ENCODE data around the gene RPS29. TPM values are rescaled to one million over a fixed set of nuclear protein-coding genes. Genes with fewer than 3 reads are reported as not detected.
"Not testable (repeated sequence)": the region's sequence is repeated elsewhere in the genome, so short reads cannot be mapped to it uniquely, and the experiment has no call there.

Gene RPS29
- total and polyA plus RNA-seq, 12 donors: 922 to 6,627 (median 1,416) TPM

GRCh38 chr14:49619730-49620129 lies 33.5 kb upstream of the RPS29 start:
- Histone ChIP-seq H3K4me3 (peak overlapping the region; percentile 65 to 92 (median 72)), H3K27ac (peak overlapping the region; percentile 91 to 97 (median 93)), H3K9me3 (replicated peaks in 1 of 3) (no peaks in the 10 kb centered on the region), H3K36me3 (replicated peaks in 1 of 2) (peaks cover 0 to 15% of the 10 kb centered on the region in 2 donors), H3K27me3 (no peaks in the 10 kb centered on the region), H3K4me1 (replicated peaks in 1 of 2) (peaks cover 18 to 53% of the 10 kb centered on the region in 2 donors)
- TF ChIP-seq POLR2A (IDR thresholded peaks at IDR 0.05): no peak
- TF ChIP-seq CTCF (IDR thresholded peaks at IDR 0.05): no peak
- DNase-seq: no peak
- 0 to 1% (median 1%) methylated on average over 11 of the region's 11 CpGs for WGBS, 4 donors
- intact Hi-C loops (cut with DNase I): no loop called here

GRCh38 chr14:49619273-49619672 lies 33.1 kb upstream of the RPS29 start:
- Histone ChIP-seq H3K4me3 (peak overlapping the region in 2 of 4 donors; percentile 65 to 70), H3K27ac (peak overlapping the region in 1 of 5 donors; percentile 97), H3K4me1 (replicated peaks in 1 of 2) (peaks cover 18 to 50% of the 10 kb centered on the region in 2 donors), H3K36me3 (replicated peaks in 1 of 2) (peaks cover 0 to 15% of the 10 kb centered on the region in 2 donors)
- intact Hi-C loops (cut with DNase I); DNase-seq; H3K27me3 ChIP-seq; H3K9me3 ChIP-seq (replicated peaks in 1 of 3): not testable (repeated sequence)
- WGBS, 4 donors: 54 to 69% (median 60%) methylated on average over 14 to 19 of the region's 19 CpGs

GRCh38 chr14:49617852-49618519 lies 31.8 kb upstream of the RPS29 start:
- no peak for DNase-seq
- H3K27ac ChIP-seq: no peak overlapping the region
- H3K27me3 ChIP-seq: no peaks in the 10 kb centered on the region
- WGBS, 4 donors: 81 to 88% (median 83%) methylated on average over 6 of the region's 6 CpGs
- H3K4me3 ChIP-seq: no peak overlapping the region
- no peaks in the 10 kb centered on the region for H3K9me3 ChIP-seq (replicated peaks in 1 of 3)
- intact Hi-C loops (cut with DNase I): no loop called here
- TF ChIP-seq POLR2A (IDR thresholded peaks at IDR 0.05): no peak
- TF ChIP-seq CTCF (IDR thresholded peaks at IDR 0.05): no peak
- peaks cover 0 to 15% of the 10 kb centered on the region in 2 donors for H3K36me3 ChIP-seq (replicated peaks in 1 of 2)
- peaks cover 18 to 37% of the 10 kb centered on the region in 2 donors for H3K4me1 ChIP-seq (replicated peaks in 1 of 2)

DNA sequence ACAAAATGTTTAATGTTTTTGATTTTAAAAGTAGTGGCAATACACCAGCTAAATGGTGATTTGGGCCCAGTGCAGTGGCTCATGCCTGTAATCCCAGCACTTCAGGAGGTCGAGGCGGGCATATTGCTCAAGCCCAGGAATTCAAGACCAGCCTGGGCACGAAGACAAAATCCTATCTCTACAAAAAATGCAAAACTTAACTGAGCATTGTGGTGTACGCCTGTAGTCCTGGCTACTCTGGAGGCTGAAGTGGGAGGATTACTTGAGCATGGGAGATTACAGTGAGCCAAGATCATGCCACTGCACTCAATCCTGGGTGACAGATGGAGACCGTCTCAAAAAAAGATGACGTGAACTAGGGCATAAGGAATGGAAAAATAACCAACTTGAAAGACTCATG lies 29.6 kb upstream of the RPS29 start:
- no peak overlapping the region for H3K27ac ChIP-seq
- no peaks in the 10 kb centered on the region for H3K27me3 ChIP-seq
- H3K9me3 ChIP-seq (replicated peaks in 1 of 3): no peaks in the 10 kb centered on the region
- no peak for DNase-seq
- 92 to 97% (median 93%) methylated on average over 6 of the region's 6 CpGs for WGBS, 4 donors
- TF ChIP-seq CTCF (IDR thresholded peaks at IDR 0.05) (no peak), POLR2A (IDR thresholded peaks at IDR 0.05) (no peak)
- peaks cover 0 to 15% of the 10 kb centered on the region in 2 donors for H3K36me3 ChIP-seq (replicated peaks in 1 of 2)
- H3K4me1 ChIP-seq (replicated peaks in 1 of 2): peaks cover 4 to 20% of the 10 kb centered on the region in 2 donors
- intact Hi-C loops (cut with DNase I): no loop called here
- no peak overlapping the region for H3K4me3 ChIP-seq

DNA sequence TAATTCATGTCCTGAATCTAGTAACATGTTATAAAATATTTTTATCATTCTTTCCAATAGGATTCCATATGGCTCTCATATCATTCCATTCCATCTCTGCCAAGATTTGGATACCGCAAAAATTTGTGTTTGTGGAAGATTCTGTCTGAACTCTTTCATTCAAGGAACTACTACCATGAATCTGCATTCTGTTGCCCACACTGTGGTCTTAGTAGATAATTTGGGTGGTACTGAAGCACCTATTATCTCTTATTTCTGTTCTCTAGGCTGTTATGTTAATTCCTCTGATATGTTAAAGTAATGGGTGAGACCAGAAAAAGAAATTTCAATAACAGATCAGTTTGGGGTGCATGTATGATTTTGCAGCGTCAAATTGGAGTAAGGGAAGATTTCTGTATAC lies 28.0 kb upstream of the RPS29 start:
- Histone ChIP-seq H3K9me3 (replicated peaks in 1 of 3) (no peaks in the 10 kb centered on the region), H3K4me3 (no peak overlapping the region), H3K27me3 (no peaks in the 10 kb centered on the region), H3K4me1 (replicated peaks in 1 of 2) (peaks cover 0 to 15% of the 10 kb centered on the region in 2 donors), H3K27ac (no peak overlapping the region), H3K36me3 (replicated peaks in 1 of 2) (peaks cover 0 to 15% of the 10 kb centered on the region in 2 donors)
- DNase-seq: no peak
- 91 to 98% (median 97%) methylated on average over 2 of the region's 2 CpGs for WGBS, 4 donors
- TF ChIP-seq CTCF (IDR thresholded peaks at IDR 0.05) (no peak), POLR2A (IDR thresholded peaks at IDR 0.05) (no peak)
- intact Hi-C loops (cut with DNase I): no loop called here
